A673 (cell line): ENCODE results near the gene TBC1D4.

ENCODE experiments used
- CTCF ChIP-seq: fragments of 300-800, 200-600 bp; sonication (generic); conservative IDR thresholded peaks from 2 replicates; pipeline ENCODE4 v1.5.1; 2017; ENCODE audit warnings: low read depth, mild to moderate bottlenecking, antibody characterized with exemption, low read length, moderate library complexity, mixed read lengths
- EZH2 ChIP-seq: fragments of 200-600 bp; sonication (generic); IDR thresholded peaks from 2 replicates; pipeline ENCODE4 v1.6.1; 2017; ENCODE audit warnings: borderline replicate concordance, low read depth, mild to moderate bottlenecking, mixed read lengths, antibody characterized with exemption, low read length; ENCODE audit not compliant: poor library complexity, severe bottlenecking

DNA sequence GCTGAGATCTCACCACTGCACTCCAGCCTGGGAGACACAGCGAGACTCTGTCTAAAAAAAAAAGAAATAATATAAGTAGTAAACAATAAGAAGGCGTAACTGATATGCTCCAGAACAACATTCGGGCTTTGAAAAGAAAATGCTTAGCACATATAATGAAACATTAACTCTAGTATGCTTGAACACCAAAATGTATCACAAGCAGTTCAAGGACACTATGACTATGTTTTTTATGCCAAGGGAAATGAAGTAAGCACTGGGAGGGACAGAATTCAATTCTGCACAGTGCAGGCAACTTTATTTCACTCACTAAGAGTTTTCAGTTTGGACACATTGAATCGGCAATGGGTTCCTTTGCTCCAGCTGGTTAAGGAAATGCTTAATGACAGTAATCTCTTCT is 178.7 kb downstream of the TBC1D4 start:
- TF ChIP-seq CTCF (no peak), EZH2 (no peak)
